T-helper 22 cell (primary cell): Measurements from ENCODE around the gene SKI.

ENCODE experiments used
- DNase-seq: peaks from one replicate; pipeline ENCODE4 v3.0.0-alpha.2; 2020; ENCODE audit warnings: low read depth

SKI gene

DNA sequence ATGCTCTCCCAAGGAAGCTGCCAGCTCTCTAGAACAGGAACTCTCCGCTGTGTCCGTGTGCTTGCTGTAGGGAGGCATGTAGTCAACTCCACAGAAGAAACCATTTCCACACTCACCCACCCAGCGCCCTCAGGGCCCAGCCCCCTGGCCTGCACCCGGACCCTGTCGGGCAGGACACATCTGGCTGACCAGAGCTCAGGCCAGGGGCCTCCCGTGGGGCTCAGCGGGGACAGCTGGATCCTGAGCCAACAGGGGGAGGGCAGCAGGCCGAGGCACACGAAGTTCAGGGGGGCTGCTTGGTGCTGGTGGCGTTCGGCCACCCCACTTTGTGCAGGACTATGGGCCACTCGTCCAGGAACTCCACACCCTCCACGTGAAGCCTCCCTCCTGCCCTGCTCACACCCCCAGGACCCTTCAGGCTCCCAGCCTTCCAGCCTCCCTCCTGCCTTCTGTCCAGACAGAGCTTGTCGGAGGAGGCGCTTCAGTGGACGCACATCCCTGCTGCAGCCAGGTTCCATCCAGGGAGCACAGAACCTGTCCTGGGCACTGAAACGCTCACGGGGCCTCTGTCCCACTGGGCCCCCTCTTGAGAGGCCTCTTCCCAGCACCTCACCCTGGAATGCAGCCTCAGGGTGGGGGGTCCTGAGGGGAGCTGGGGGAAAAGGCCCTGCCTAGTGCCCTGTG, 18.6 kb upstream of the SKI start:
- DNase-seq: no peak

DNA sequence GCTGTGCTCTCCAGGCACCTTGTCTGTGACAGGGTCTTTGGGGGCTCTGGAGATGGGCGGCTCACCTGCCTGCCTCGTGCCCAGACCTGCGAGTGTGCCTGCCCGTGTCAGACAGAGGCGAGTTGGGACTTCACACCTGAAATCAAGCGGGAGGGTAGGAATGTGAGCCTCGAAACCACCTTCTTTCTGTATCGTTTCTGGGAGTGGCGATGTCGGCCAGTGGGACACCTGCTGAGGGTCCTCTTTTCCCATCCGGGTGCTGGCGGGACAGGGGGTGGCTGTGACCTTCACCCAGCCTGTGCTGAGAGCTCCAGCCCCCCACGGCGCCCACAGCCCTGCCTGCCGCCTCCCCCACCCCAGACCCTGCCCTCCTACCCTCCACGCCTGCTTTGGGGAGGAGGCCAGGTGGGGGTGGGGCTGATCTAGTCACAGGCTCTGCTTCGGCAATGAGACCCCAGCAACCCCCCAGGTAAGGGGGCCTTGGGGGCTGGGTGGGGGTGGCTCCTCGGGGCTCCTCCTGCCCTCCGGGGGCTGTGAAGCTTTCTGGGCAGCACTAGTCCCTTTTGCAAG, 17.9 kb upstream of the SKI start:
- DNase-seq: no peak

DNA sequence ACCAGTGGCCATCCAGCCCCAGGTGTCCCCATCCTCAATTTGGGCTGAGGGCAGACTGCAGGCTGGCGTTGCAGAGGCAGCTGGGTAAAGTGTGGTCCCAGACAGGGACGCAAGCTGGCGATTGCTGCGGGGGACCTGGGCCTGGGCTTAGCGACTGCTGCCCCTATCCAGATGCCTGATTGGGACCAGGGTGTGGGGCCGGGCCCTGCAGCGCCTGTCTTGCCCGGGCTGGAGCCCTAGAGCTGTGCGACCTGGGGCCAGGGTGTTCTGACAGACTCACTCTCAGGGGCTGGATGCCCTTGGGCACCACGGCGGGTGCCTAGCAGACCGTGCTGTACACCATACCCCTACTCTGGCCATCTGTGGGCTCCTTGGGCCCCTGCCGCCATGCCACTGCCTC, 17.3 kb upstream of the SKI start:
- no peak for DNase-seq

DNA sequence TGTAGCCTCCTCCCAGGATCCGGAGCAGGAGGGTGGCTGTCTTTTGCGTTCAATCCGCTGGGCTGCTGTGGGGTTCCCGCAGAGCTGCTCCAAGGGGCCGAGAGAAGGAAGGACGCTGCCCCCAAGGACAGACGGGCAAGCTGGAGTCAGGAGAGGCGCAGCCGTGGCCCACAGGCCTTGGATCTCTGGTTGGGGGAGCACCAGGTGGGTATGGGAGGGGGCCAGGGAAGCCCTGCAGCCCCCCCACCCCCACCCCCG, 15.9 kb upstream of the SKI start:
- DNase-seq: no peak

DNA sequence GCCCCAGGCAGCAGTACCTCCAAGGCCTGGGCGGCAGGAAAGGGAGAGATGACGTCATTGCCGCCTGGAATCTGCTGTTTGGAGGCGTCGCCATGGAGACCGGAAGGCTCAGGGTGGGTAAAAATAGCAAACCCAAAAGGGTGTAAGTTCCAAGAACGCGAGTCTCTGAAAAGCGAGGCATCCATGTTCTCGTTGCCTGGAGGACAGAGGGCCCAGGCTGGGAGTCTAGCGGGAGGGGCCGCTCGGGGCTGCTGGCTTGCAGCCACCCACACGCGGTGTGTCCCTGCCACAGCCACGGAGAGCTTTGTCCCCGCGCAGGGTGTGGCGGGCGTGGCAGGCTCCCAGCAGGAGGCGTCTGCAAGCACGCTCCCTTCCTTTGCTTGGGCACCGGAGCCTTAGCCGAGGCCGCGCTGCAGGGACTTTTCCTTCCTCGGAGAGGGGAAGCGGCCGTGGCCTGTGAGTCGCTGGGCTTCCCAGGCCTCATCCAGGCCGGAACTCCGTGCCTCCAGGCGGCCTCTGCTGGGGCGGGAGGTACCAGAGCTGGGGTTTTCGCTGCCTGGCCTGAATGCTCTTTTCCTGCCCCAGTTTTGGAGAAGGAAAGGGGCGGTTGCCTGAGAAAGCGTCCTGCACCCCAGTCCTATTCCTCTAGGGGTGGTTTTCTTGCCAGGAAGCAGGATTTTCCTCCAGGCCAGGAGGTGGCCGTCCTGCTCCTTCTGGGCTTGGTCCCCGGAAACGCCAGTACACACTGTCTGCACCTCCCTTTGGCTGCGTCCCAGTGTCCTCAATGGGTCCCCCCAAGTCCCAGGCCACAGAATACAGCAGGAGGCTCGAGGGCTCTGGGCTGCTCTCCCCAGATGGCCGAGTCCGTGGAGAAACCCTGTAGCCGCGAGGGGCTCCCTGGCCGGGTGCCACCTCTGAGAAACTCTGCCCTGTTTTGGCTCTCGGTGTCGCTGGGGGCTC, 15.3 kb upstream of the SKI start:
- DNase-seq: peak; percentile 47

DNA sequence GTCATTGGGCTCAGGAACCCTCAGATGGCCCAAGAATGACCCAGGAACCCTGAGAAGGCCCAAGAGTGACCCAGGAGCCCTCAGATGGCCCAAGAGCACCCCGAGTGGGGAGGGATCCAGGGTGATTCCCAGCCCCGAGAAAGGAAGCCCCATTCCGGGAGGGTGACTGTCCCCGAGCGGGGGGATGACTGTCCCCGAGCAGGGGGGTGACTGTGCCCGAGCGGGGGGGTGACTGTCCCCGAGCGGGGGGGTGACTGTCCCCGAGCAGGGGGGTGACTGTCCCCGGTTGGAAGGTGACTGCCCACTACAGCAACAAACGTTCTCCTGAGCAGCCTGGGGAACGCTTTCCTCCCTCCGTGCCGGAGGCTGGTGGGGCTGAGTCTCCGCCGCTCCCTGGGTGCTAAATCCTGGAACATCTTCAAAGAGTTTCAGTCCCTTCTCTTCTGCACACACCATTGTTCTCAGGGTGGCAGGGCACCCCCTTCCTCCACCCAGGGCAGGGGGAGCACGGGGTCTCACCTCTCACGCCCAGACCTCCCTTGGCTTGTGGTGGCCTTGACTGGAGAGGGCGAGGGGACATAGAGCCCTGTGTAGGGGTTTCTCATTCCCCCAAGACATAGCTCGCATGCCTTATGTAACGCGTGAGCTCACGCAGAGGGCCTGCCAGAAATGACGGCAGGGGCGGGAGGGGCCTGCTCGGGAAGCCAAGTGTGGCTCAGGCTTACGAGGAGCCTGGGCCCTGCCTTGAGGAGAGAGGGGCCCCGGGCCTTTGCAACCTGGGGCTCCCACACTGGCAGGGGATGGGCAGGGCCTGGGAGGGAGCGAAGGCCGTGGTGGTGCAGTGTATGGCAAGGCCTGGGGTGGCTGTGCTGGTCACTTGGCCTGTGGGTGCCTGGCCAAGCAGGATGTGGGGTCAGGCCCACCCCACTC, 14.3 kb upstream of the SKI start:
- DNase-seq: no peak

DNA sequence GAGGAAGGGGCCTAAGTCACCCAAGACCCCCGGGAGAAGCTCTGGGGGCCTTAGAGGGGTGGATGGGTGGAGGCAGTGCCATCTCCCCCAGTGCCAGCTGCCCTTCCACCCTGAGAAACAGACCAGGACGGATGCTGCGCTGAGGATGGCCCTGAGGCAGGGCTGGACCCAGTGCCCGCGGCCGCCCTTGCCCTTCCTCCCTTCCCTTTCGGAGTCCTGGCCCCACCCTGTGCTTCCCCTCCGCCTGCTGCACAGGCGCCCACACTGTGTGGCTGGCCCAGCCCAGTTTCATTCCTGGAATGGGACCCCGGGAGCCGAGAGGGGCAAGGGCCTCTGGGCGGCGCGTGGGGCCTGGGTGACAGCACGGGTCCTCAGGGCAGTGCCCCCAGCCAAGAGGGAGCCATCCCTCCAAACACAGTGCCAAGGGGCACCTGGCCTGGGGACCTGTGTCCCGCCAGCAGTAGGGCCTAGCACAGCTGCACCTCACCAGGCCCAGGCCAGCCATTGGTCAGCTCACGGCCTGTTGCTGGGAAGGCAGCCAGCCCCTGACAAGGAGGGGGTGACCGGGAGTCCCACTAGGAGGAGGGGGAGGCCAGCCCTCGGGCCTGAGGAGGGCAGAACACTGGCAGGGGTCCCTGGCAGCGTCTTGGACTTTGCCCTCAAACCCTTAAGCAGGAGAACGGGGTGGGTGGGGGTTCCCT, 13.4 kb upstream of the SKI start:
- no peak for DNase-seq

DNA sequence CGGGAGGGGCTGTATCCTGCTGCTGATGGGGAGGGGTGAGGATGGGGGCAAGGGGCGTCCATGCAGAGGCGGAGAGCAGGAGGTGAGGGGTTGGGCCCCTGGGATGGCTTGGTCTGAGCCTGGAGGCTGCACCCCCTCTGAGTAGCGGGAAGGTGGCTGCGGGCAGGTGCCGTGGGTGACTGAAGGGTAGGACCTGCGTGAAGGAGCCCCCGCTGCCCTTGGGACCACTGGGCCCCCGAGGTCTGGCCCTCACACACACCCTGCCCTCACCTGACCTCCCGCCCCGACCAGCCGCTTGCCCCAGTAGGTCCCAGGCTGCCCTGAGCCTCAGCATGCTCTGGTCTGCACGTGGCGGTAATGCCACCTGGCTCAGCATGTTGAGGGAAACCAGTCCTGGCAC, 12.8 kb upstream of the SKI start:
- DNase-seq: no peak

DNA sequence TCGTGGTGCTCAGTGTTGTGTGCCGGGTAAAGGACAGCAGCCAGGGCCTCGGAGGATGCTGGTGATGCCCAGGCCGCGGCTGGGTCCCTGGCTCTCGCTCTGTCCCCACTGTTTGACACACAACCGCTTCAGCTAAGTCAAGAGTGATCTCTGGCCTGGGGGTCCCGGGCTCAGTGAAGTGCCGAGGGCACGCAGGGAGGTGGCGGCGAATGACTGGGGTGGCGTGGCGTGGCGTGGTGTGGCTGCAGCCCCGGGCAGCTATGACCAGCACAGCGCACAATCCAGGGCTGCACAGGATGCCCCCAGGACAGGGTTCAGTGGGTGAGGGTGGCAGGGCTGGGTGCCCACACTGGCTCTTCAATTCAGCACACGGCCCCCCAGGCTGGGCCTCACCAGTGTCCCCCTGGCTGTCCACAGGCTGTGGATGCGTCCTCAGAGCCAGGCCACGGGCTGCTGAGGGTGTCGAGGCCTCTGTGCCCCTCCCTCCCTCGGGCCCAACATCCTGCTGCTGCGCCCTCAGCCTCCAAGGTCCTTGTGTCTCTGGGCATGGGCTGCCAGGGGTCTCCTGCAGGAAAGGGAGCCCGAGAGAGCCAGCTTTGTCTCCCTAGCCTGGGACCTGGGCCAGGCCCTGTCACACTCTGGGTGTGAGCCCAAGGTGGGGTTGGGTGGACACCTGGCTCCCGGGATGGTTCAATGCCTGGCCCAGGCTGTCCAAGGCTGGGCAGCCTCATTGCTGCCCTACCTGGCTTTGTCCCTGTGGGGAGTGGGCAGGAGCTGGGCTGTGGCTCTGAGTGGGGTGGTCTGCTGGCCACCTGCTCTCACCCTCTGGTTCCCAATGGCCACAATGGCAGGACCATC, 12.0 kb upstream of the SKI start:
- no peak for DNase-seq

DNA sequence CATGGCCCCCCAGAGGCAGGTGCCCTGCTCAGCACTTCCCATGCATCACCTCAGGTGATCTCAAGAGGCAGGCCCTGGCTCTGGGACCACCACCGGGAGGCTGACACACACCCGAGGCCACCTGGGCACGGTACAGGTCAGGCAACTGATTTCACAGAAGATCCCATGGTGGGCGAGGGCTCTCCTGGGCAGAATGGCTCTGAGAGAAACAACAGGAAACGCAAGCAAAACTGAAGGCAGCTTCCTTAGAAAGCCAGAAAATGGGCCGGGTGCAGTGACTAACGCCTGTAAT, 11.4 kb upstream of the SKI start:
- no peak for DNase-seq

DNA sequence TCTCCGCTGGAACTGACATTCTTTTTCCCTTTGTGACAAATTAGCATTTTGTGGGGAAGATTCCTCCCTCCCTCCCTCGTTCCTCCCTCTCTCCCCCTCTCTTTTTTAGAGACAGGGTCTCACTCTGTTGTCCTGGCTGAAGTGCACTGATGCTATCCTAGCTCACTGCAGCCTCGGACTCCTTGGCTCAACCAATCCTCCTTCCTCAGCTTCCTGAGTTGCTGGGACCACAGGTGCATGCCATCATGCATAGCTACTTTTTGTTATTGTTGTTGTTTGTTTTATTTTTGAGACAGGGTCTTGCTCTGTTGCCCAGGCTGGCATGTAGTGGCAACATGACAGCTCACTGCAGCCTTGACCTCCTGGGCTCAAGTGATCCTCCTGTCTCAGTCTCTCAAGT, 6.8 kb upstream of the SKI start:
- DNase-seq: no peak

DNA sequence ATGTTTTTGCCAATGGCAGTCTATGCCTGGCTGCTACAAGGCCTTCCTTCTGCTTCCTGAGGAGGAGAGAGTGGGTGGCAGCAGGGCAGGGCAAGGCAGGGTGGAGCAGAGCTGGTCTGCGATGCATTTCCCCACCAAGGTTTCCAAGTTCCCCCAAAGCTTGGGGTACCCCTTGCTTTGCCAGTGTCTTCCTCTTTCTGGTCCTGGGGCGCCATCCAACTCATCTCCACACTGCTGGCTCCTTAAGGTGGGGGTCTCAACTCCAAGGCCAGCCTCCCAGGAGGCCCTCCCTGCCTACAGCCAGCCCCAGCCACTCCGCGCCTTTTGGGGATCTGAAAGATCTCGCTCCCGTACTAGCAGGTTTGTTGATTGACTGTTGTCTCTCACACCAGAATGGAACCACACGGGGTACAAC, 3.9 kb upstream of the SKI start:
- DNase-seq: no peak

DNA sequence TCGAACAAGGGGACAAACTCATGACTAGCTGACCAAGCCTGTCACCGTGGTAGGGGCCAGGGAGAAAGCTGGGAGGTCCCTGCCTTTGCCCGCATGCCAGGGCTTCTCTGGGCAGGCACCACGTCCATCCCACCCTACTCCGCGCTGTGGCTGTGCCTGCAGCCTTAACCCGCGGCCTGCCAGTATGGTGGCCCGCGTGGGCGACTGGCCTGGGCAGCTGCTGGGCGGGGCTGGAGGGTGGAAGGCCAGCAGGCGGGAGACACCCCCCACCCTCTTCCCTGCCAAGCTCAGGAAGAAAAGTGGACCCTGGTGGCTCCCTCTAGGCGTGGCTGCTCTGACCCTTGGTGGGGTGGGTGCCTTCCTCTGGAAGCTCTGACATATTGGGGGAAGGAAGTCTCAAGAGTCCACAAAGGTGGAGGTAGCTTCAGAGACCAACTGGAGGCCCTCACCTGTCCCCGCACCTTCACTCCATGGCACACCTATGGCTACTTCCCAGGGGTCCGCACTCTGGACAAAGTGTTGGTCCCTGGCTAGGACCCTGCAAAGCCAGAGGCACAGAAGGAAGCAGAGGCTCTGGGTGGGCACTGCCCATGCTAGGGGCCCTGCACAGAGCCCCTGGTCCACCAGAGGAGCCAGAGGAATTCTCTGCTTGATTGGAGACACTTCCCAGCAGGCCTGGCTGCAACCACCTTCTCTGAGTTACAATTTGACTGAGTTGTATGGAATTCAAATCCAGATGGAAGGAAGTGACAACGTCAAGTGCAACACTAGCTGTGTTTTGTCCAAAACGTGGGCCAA, 3.3 kb upstream of the SKI start:
- DNase-seq: no peak

DNA sequence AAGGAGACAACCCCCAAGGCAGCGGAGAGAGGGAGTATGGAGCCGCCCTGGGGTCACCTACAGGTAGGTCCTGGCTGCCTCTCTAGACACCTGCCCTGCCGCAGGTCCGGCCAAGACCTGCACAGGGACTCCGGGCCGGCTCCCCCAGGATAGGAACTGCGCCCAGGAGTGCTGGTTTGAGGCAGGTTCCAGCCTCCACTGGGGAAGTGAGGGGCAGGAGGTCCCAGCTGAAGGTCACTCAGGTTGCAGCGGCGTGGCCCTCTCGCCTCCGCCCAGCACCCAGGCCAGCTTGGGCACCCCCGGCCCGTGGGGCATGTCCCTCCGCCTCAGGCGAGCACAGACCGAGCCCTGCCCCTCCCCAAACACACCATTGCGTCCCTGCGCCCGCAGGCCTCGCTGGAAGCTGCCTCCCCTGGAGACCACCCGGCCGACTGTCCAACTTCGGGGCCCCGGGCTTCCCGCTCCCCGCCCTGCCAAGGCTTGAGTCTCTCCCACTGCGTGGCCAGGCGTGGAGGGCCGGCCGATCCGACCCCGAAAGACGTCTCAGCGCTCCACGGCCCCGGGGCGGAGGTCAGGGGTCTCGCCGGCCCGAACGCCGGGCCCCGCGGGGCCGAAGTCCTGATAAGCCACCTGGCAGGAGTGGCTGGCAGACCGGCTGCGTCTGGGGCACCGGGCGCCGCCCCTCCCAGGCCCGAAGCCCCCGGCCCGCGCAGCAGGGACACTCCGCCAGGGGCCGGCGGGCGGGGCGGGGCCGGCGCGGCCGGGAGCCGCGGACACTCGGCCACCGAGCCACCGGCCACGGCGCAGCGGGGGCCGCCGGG, 1.4 kb upstream of the SKI start:
- DNase-seq: no peak

DNA sequence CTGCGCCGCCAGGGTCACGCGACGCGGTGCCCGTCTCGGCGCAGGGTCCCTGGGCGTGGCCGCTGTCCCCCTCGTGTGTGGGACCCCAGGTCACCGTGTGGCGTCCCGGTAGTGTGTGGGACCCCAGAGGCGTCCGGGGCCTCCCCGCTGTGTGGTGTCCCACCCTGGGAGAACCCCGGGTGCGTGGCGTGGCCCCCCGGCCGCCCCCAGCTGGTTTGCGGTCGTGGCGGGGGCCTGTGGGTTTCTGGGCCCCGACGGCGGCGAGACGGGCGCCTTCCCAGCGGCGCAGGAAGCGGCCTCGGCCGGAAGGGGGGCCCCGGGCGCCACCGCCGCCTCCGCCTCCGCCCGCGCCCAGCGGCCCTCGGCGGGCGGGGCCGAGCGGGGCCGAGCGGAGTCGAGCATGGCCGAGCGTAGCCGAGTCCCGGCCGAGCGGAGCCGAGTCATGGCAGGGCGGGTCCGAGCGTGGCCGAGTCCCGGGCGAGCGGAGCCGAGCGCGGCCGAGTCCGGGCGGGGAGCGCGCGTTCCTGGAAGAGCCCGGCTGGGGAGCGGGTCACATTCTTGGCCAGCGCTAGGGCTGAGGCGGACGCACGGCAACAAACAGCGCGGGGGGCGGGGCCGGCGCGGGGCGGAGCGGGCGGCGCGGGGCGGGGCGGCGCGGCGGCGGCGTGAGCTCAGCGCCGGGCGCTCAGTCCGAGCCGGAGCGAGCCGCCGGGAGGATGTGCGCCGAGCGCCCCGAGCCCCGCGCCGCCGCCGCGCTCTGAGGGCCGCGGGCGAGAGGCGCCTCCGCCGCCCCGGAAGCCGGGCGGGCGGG, 568 bp upstream of the SKI start:
- DNase-seq: peak; percentile 82

DNA sequence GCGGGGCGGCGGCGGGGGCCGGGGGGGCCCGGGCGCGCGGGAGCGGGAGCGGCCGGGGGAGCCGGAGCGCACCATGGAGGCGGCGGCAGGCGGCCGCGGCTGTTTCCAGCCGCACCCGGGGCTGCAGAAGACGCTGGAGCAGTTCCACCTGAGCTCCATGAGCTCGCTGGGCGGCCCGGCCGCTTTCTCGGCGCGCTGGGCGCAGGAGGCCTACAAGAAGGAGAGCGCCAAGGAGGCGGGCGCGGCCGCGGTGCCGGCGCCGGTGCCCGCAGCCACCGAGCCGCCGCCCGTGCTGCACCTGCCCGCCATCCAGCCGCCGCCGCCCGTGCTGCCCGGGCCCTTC, 546 bp downstream of the SKI start:
- no peak for DNase-seq

DNA sequence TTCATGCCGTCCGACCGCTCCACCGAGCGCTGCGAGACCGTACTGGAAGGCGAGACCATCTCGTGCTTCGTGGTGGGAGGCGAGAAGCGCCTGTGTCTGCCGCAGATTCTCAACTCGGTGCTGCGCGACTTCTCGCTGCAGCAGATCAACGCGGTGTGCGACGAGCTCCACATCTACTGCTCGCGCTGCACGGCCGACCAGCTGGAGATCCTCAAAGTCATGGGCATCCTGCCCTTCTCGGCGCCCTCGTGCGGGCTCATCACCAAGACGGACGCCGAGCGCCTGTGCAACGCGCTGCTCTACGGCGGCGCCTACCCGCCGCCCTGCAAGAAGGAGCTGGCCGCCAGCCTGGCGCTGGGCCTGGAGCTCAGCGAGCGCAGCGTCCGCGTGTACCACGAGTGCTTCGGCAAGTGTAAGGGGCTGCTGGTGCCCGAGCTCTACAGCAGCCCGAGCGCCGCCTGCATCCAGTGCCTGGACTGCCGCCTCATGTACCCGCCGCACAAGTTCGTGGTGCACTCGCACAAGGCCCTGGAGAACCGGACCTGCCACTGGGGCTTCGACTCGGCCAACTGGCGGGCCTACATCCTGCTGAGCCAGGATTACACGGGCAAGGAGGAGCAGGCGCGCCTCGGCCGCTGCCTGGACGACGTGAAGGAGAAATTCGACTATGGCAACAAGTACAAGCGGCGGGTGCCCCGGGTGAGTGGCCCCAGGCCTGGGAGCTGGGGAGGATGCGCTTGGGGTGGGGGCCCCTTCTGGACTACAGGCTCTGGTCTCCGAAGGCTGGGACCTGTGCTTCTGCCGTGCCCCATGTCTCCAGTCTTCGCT, 1.1 kb downstream of the SKI start:
- no peak for DNase-seq
